HG03139 (cell line): ENCODE data around the gene RBM23.
A peak's percentile ranks its signal among the peaks of the same experiment; 100 is the strongest.
"Not testable (repeated sequence)": the region's sequence is repeated elsewhere in the genome, so short reads cannot be mapped to it uniquely, and the experiment has no call there.

Experiments
- ATAC-seq: cut with Tn5 transposase; IDR thresholded peaks from one replicate; pipeline ENCODE4 v1.9.1; 2021; ENCODE audit not compliant: unreplicated experiment

Gene RBM23

GRCh38 chr14:22870811-22871223, 48.1 kb downstream of the RBM23 start:
- ATAC-seq: peak; percentile 30

- no peak for ATAC-seq
Measured at GRCh38 chr14:22866874-22867273, 52.1 kb downstream of the RBM23 start.

GRCh38 chr14:22865424-22866405, 53.2 kb downstream of the RBM23 start:
- no peak for ATAC-seq

GRCh38 chr14:22864979-22865378, 54.0 kb downstream of the RBM23 start:
- no peak for ATAC-seq

- ATAC-seq: no peak
Measured at GRCh38 chr14:22861651-22862050, 57.3 kb downstream of the RBM23 start.

GRCh38 chr14:22860377-22860776, 58.6 kb downstream of the RBM23 start:
- not testable (repeated sequence) for ATAC-seq

GRCh38 chr14:22856428-22856827, 62.5 kb downstream of the RBM23 start:
- no peak for ATAC-seq

GRCh38 chr14:22854963-22855724, 63.8 kb downstream of the RBM23 start:
- ATAC-seq: no peak

- ATAC-seq: not testable (repeated sequence)
Measured at GRCh38 chr14:22854296-22854695, 64.7 kb downstream of the RBM23 start.

- no peak for ATAC-seq
Measured at GRCh38 chr14:22852940-22853767, 65.8 kb downstream of the RBM23 start.

GRCh38 chr14:22852599-22852939, 66.4 kb downstream of the RBM23 start:
- ATAC-seq: no peak

- ATAC-seq: not testable (repeated sequence)
Measured at GRCh38 chr14:22852178-22852577, 66.8 kb downstream of the RBM23 start.

GRCh38 chr14:22850944-22851764, 67.8 kb downstream of the RBM23 start:
- ATAC-seq: no peak

GRCh38 chr14:22849212-22849819, 69.6 kb downstream of the RBM23 start:
- no peak for ATAC-seq

- ATAC-seq: no peak
Measured at GRCh38 chr14:22848351-22849164, 70.4 kb downstream of the RBM23 start.

GRCh38 chr14:22847661-22848341, 71.1 kb downstream of the RBM23 start:
- ATAC-seq: no peak

- ATAC-seq: no peak
Measured at GRCh38 chr14:22846811-22847307, 72.1 kb downstream of the RBM23 start.
